IPS DF 6.9 (cell line): ENCODE results near the gene EFCAB6.

ENCODE experiments used
- DNase-seq: peaks from one replicate; pipeline ENCODE4 v3.0.0-alpha.2; 2013; ENCODE audit warnings: low read depth, low spot score
- H3K27ac ChIP-seq: one replicate; pipeline ENCODE4 v1.5.1; 2013; ENCODE audit warnings: low read length, control low read depth
- H3K27me3 ChIP-seq: 2 replicates; pipeline ENCODE4 v1.6.1; 2013; ENCODE audit warnings: mild to moderate bottlenecking, low read length; ENCODE audit not compliant: control insufficient read depth, insufficient read depth
- H3K36me3 ChIP-seq: 2 replicates; pipeline ENCODE4 v1.6.1; 2013; ENCODE audit warnings: low read length; ENCODE audit not compliant: control insufficient read depth, insufficient read depth
- H3K4me1 ChIP-seq: 2 replicates; pipeline ENCODE4 v1.6.1; 2013; ENCODE audit warnings: low read length; ENCODE audit not compliant: control insufficient read depth, insufficient read depth
- H3K4me3 ChIP-seq: 2 replicates; pipeline ENCODE4 v1.5.1; 2013; ENCODE audit warnings: mild to moderate bottlenecking, low read length
- H3K9me3 ChIP-seq: 2 replicates; pipeline ENCODE4 v1.6.1; 2013; ENCODE audit warnings: low read length, inconsistent platforms; ENCODE audit not compliant: control insufficient read depth, insufficient read depth
- WGBS: extraction: QIAGEN DNeasy Blood & Tissue Kit; methylation state at CpG from one replicate; pipeline ENCODE4 v1.1.7; 2013; ENCODE audit warnings: mixed read lengths, missing lambda C conversion rate; ENCODE audit not compliant: insufficient read length, insufficient coverage; 5-methylcytosine and 5-hydroxymethylcytosine counted together

Gene EFCAB6

DNA sequence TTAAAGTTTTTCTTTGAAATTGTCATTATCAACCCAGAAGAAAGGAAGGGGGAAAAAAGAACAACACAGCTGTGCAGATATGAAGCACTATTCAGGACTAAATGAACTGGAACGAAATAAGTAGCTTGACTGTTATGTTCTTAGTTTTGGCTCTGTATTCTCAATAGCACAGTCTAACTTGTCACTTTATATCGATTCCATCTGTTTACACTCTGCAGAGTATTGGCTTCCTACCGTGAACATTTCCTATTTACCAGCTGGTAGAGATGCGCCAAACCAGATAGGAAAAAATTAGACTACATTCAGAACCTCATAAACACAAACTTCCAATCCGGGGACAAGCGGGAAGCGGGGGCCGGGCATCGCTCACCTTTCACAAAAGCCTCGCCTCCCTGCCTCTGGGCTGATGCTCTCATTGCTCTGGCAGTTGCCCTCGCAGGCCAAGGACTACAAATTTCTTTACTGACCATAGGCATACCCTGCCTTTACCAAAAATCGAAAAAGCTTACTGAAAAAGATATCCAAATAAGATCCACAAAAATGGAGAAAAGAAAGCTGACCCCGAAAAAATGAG, 66.2 kb downstream of the EFCAB6 start:
- DNase-seq = no peak
- Histone ChIP-seq H3K9me3 (no peaks in the 10 kb centered on the region), H3K4me1 (0 out of 2 replicates have a peak, but pooled peaks cover 2% of the 10 kb centered on the region), H3K27ac (no peak overlapping the region), H3K27me3 (no peaks in the 10 kb centered on the region; the same call in 1 of the 2 replicates), H3K4me3 (no peak overlapping the region), H3K36me3 (no peaks in the 10 kb centered on the region)
- WGBS = no CpG with 5 or more reads among the region's 13 CpGs

DNA sequence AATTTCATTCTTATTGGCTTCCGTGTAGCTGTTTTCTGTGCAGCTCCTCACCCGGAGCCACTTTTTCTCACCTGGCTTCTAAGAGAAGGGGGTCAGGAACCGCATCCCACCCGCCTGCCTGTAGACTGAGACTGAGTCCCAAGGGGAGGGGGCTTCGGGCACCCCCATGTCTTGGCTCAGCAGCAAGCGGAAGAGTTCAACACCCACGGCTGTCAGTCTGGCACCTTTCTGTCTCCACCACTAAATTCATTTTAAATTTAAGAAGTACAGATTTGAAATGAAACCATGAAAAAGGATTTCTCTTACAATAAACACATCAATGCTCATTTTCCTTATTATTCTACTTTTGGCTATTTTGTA, 66.7 kb downstream of the EFCAB6 start:
- no peak overlapping the region for H3K4me3 ChIP-seq
- no peaks in the 10 kb centered on the region for H3K36me3 ChIP-seq
- no CpG with 5 or more reads among the region's 7 CpGs for WGBS
- H3K9me3 ChIP-seq = no peaks in the 10 kb centered on the region
- no peak for DNase-seq
- 0 out of 2 replicates have a peak, but pooled peaks cover 2% of the 10 kb centered on the region for H3K4me1 ChIP-seq
- no peaks in the 10 kb centered on the region; the same call in 1 of the 2 replicates for H3K27me3 ChIP-seq
- H3K27ac ChIP-seq = no peak overlapping the region

DNA sequence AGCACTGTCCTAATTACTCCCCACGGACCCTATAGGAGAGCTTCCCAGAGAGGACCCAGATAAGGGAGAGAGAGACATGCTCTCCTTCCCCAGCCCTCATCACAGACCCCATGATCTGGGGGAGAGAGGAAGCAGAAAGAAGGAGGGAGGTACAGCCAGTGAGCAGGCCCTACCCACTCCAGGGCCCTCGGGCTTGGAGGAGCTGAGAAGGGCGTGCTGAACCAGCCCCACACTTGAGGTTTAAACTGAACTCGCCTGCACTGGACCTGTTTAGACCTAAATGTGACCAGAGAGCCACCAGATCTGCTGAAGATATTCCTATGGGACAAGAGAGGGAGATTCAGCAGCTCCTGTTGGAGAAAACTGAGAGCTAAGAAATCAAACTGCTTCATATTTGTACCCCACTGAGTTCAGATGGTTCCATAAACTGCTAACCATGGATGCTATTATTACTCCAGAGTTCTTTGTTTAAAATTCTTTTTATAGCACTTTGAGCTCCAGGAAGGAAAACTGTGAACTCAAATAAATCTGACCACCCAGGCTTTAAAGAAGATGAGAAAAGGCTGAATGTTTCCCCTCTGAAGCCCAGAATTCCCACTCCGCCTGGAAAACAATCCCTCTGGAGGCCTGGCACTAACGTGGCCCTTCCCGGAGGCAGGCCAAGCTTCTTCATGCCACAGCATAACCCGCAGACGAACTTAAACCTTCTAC, 67.2 kb downstream of the EFCAB6 start:
- Histone ChIP-seq H3K27ac (no peak overlapping the region), H3K9me3 (no peaks in the 10 kb centered on the region), H3K4me1 (0 out of 2 replicates have a peak, but pooled peaks cover 2% of the 10 kb centered on the region), H3K4me3 (no peak overlapping the region), H3K27me3 (no peaks in the 10 kb centered on the region; the same call in 1 of the 2 replicates), H3K36me3 (no peaks in the 10 kb centered on the region)
- WGBS = no CpG with 5 or more reads among the region's 9 CpGs
- no peak for DNase-seq

- WGBS = 100% methylated on average over 1 of the region's 3 CpGs
- Histone ChIP-seq H3K27ac (no peak overlapping the region), H3K9me3 (no peaks in the 10 kb centered on the region), H3K4me3 (no peak overlapping the region), H3K36me3 (no peaks in the 10 kb centered on the region), H3K4me1 (peaks cover 2% of the 10 kb centered on the region; the same call in 1 of the 2 replicates), H3K27me3 (no peaks in the 10 kb centered on the region; the same call in 1 of the 2 replicates)
- DNase-seq = no peak
Observed at GRCh38 chr22:43743929-43744643, 68.0 kb downstream of the EFCAB6 start.

DNA sequence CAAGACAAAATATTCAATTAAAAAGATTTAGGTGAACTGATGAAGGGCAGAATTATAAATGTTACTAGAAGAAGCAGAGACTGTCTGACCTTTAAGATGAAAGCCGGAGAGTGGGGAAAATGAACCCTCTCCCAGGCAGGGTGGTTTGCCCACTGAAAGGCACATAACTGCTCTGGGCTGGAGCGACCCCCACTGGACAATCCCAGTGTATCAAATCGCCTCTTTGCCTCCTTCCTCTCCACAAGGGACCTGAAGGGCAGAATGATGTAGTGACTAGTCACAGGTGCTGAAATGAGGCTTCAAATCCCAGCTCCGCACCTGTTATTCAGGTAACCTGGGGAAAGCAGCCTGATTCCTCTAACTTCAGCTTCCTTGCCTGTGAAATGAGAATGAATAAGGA, 69.0 kb downstream of the EFCAB6 start:
- no peaks in the 10 kb centered on the region for H3K9me3 ChIP-seq
- H3K27me3 ChIP-seq = no peaks in the 10 kb centered on the region; the same call in 1 of the 2 replicates
- no peaks in the 10 kb centered on the region for H3K36me3 ChIP-seq
- peaks cover 2% of the 10 kb centered on the region; the same call in 1 of the 2 replicates for H3K4me1 ChIP-seq
- H3K27ac ChIP-seq = no peak overlapping the region
- no peak overlapping the region for H3K4me3 ChIP-seq
- DNase-seq = no peak
- no CpG with 5 or more reads among the region's 4 CpGs for WGBS

GRCh38 chr22:43742154-43742950, 69.8 kb downstream of the EFCAB6 start:
- no peak for DNase-seq
- WGBS = no CpG with 5 or more reads among the region's 15 CpGs
- H3K36me3 ChIP-seq = no peaks in the 10 kb centered on the region
- H3K9me3 ChIP-seq = 0 out of 2 replicates have a peak, but pooled peaks cover 2% of the 10 kb centered on the region
- no peak overlapping the region for H3K4me3 ChIP-seq
- H3K4me1 ChIP-seq = peaks cover 2% of the 10 kb centered on the region; the same call in 1 of the 2 replicates
- no peaks in the 10 kb centered on the region for H3K27me3 ChIP-seq
- H3K27ac ChIP-seq = no peak overlapping the region

DNA sequence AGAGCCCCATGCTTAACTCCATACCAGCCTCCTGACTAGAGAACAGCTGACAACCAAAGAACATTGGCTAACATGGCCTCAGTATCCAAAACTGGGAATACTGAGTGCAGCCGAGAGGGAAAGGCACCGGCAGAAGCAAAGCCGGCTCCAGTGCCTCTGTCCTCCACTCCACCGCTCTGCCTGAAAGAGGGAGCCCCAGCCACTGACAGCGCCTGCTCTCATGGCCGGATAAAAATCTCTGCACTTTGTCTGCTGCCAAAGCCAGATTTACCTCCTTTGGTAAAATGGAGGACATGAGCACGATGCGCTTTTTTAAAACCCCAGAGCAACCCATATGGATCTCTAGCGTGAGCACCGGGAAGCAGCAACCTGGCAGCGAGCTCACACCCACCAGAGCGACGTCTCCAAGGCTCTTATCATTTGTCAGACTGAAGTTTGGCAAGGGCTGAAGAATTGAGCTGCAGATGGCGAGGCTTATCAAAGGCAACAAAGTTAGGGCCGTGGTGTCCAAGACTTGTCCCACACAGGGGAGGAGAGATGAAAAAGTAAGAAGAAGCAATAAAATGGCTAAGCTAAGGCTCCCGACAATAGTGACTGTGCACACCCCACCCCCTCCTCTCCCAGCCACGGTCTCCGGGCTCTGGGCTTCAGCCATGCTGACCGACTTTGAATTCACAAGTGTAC, 71.4 kb downstream of the EFCAB6 start:
- no CpG with 5 or more reads among the region's 19 CpGs for WGBS
- Histone ChIP-seq H3K27ac (no peak overlapping the region), H3K4me3 (no peak overlapping the region), H3K9me3 (0 out of 2 replicates have a peak, but pooled peaks cover 2% of the 10 kb centered on the region), H3K36me3 (no peaks in the 10 kb centered on the region), H3K27me3 (no peaks in the 10 kb centered on the region), H3K4me1 (peaks cover 2% of the 10 kb centered on the region; the same call in 1 of the 2 replicates)
- DNase-seq = no peak

DNA sequence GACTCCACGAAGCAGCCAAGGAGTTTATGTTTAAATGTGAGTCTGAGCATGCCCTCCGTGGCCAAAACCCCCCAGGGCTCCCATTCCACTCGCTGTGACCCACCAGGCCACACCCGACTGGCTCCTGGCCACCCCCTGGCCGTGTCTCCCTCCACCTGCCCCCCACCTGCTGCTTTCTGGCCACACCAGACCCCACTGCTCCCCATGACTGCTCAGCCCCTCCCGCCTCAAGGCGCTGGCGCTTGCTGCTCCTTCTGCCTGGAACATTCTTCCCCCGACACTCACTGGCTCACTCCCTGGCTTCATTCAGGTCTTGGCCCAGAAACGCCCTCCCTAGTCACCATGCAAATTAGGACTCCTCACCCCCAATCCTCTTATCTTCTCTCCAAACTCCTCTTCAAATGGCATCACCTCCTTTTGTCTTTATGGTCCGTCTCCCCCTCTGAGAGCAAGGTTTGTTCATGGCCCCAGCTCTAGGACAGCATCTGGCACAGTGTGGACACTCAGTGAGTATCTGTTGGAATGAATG, 72.2 kb downstream of the EFCAB6 start:
- H3K27me3 ChIP-seq = no peaks in the 10 kb centered on the region
- H3K36me3 ChIP-seq = no peaks in the 10 kb centered on the region
- H3K4me1 ChIP-seq = peaks cover 2% of the 10 kb centered on the region; the same call in 1 of the 2 replicates
- H3K9me3 ChIP-seq = 0 out of 2 replicates have a peak, but pooled peaks cover 2% of the 10 kb centered on the region
- H3K4me3 ChIP-seq = no peak overlapping the region
- DNase-seq = no peak
- H3K27ac ChIP-seq = no peak overlapping the region
- WGBS = no CpG with 5 or more reads among the region's 11 CpGs

DNA sequence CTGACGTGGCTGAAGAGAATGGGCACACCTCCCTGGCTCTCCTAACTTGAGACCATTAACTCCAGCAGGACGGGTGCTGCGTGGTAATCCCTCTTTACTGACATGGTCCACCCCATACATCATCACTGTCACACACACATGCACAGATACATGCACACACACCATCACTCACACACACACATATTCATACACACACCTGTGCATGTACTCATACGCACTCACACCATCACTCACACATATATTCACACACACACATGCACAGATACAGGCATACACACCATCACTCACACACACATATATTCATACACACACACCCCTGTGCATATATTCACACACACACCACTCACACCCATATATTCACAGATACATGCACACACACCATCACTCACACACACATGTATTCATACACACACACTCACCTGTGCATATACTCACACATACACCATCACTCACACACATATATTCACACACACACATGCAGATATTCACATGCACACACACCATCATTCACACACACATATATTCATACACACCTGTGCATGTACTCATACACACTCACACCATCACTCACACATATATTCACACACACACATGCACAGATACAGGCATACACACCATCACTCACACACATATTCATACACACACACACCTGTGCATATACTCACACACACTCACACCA, 74.8 kb downstream of the EFCAB6 start:
- H3K27me3 ChIP-seq = no peaks in the 10 kb centered on the region
- WGBS = no CpG with 5 or more reads among the region's 4 CpGs
- DNase-seq = no peak
- no peak overlapping the region for H3K4me3 ChIP-seq
- H3K9me3 ChIP-seq = 0 out of 2 replicates have a peak, but pooled peaks cover 2% of the 10 kb centered on the region
- H3K36me3 ChIP-seq = no peaks in the 10 kb centered on the region
- H3K27ac ChIP-seq = no peak overlapping the region
- H3K4me1 ChIP-seq = peaks cover 2% of the 10 kb centered on the region; the same call in 1 of the 2 replicates
